HCT116 (cell line): ENCODE data around the gene P2RX7.

Experiments used
- CTCF ChIP-seq, 3 experiments: fragments of 200-600 bp in 1 of 3; sonication (generic) in 1 of 3; IDR thresholded peaks in 2 of 3; conservative IDR thresholded peaks in 1 of 3; 2 replicates each; pipeline ENCODE4 v1.5.1; 2012 to 2017; ENCODE audit warnings: low read depth in 2 of 3, low read length in 2 of 3, antibody characterized with exemption in 1 of 3, borderline replicate concordance in 1 of 3, control low read depth in 1 of 3, mild to moderate bottlenecking in 1 of 3, mixed read lengths in 1 of 3, mixed run types in 1 of 3, moderate library complexity in 1 of 3; ENCODE audit not compliant: insufficient read depth in 1 of 3
- ELF1 ChIP-seq: IDR thresholded peaks from 2 replicates; pipeline ENCODE4 v1.6.1; 2012; ENCODE audit warnings: low read depth, borderline replicate concordance
- JUND ChIP-seq: IDR thresholded peaks from 2 replicates; pipeline ENCODE4 v1.6.1; 2012
- POLR2A ChIP-seq: IDR thresholded peaks from 2 replicates; pipeline ENCODE4 v1.7.0; 2011; ENCODE audit warnings: borderline replicate concordance; ENCODE audit not compliant: insufficient read depth, insufficient read length; ENCODE audit errors: extremely low read depth
- POLR2AphosphoS5 ChIP-seq: IDR thresholded peaks from 2 replicates; pipeline ENCODE4 v1.6.1; 2011; ENCODE audit warnings: mild to moderate bottlenecking, low read depth, low read length, moderate library complexity
- REST ChIP-seq: IDR thresholded peaks from 2 replicates; pipeline ENCODE4 v1.6.1; 2012; ENCODE audit warnings: low read depth
- SIN3A ChIP-seq: IDR thresholded peaks from 2 replicates; pipeline ENCODE4 v1.6.1; 2012; ENCODE audit warnings: low read depth
- TCF7L2 ChIP-seq: IDR thresholded peaks from 2 replicates; pipeline ENCODE4 v1.7.0; 2011; ENCODE audit warnings: borderline replicate concordance, inconsistent platforms; ENCODE audit not compliant: insufficient read depth, insufficient read length; ENCODE audit errors: extremely low read depth
- YY1 ChIP-seq: IDR thresholded peaks from 2 replicates; pipeline ENCODE4 v1.6.1; 2011; ENCODE audit warnings: low read length, low read depth, moderate library complexity, mild to moderate bottlenecking; ENCODE audit not compliant: insufficient replicate concordance; ENCODE audit errors: extremely low read depth
- ZNF274 ChIP-seq: fragments of 200-500 bp; sonication (Bioruptor generic); IDR thresholded peaks from 2 replicates; pipeline ENCODE4 v1.6.1; 2014; ENCODE audit warnings: mild to moderate bottlenecking, low read depth, low read length, inconsistent platforms

- no peak for TF ChIP-seq POLR2AphosphoS5
- TF ChIP-seq JUND, result no peak
- TF ChIP-seq ELF1, result no peak
- TF ChIP-seq CTCF (IDR thresholded peaks at IDR 0.05 in 2 of 3, conservative IDR thresholded peaks at IDR 0.05 in 1 of 3; ENCODE audit: borderline replicate concordance in 1 of 3, insufficient read depth in 1 of 3, low read depth in 2 of 3, low read length in 2 of 3), result no peak
- no peak for TF ChIP-seq POLR2A
- TF ChIP-seq TCF7L2, result no peak
- TF ChIP-seq SIN3A, result no peak
- TF ChIP-seq REST, result no peak
- TF ChIP-seq ZNF274, result no peak
- TF ChIP-seq YY1, result no peak
Measured at GRCh38 chr12:121214166-121214777, 81.6 kb downstream of the P2RX7 start.
